ENCODE results near the gene MALRD1. TPM values are rescaled to one million over a fixed set of nuclear protein-coding genes. Genes with fewer than 3 reads are reported as not detected.

MALRD1 gene
- total RNA-seq, 1 experiment from 2014 or later, result not detected

DNA sequence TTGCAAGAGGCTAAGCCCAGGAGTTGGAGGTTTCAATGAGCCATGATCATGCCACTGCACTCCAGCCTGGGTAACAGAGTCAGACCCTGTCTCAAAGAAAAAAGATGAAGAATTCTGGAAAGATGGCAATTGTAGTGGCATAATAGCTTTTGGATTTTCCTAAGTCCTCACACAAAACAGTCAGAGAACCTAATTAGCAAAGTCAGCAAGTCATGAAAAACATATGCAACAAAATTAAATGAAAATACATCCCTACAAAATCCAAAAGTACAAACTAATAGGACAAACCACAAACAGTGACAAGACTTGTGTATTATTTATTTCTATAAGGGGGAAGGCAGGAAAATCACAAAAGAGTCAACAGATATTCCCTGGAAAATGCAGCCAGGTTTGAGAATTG lies 405.4 kb downstream of the MALRD1 start:
- no peaks in the 10 kb centered on the region for H3K9me3 Mint-ChIP-seq (ENCODE audit: unreplicated experiment)
- ChIA-PET POLR2A (interaction anchor here (0.6 kb wide), 1 partner anchor 18 kb away, joined by 3 read pairs; no protein-coding TSS in a partner anchor), CTCF (interaction anchor here (0.6 kb wide), 1 partner anchor 27 kb away, joined by 3 read pairs; no protein-coding TSS in a partner anchor)
- no TSS peak for BruUV-seq (replicated peaks)
- H3K27me3 Mint-ChIP-seq (ENCODE audit: insufficient read depth, unreplicated experiment), result no peaks in the 10 kb centered on the region
- no peak overlapping the region for H3K4me3 Mint-ChIP-seq (ENCODE audit: unreplicated experiment)
- DNase-seq (ENCODE audit: unreplicated experiment), result no peak
- no peaks in the 10 kb centered on the region for H3K36me3 Mint-ChIP-seq (ENCODE audit: insufficient read depth, unreplicated experiment)
- no peak overlapping the region for H3K27ac Mint-ChIP-seq (ENCODE audit: low read depth, unreplicated experiment)
- TF ChIP-seq, protein P1, sequence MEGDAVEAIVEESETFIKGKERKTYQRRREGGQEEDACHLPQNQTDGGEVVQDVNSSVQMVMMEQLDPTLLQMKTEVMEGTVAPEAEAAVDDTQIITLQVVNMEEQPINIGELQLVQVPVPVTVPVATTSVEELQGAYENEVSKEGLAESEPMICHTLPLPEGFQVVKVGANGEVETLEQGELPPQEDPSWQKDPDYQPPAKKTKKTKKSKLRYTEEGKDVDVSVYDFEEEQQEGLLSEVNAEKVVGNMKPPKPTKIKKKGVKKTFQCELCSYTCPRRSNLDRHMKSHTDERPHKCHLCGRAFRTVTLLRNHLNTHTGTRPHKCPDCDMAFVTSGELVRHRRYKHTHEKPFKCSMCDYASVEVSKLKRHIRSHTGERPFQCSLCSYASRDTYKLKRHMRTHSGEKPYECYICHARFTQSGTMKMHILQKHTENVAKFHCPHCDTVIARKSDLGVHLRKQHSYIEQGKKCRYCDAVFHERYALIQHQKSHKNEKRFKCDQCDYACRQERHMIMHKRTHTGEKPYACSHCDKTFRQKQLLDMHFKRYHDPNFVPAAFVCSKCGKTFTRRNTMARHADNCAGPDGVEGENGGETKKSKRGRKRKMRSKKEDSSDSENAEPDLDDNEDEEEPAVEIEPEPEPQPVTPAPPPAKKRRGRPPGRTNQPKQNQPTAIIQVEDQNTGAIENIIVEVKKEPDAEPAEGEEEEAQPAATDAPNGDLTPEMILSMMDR (IDR thresholded peaks at IDR 0.05; ENCODE audit: unreplicated experiment), result no peak
- intact Hi-C loops (cut with micrococcal nuclease), result no loop called here
- H3K4me1 Mint-ChIP-seq (ENCODE audit: insufficient read depth, unreplicated experiment), result no peaks in the 10 kb centered on the region

DNA sequence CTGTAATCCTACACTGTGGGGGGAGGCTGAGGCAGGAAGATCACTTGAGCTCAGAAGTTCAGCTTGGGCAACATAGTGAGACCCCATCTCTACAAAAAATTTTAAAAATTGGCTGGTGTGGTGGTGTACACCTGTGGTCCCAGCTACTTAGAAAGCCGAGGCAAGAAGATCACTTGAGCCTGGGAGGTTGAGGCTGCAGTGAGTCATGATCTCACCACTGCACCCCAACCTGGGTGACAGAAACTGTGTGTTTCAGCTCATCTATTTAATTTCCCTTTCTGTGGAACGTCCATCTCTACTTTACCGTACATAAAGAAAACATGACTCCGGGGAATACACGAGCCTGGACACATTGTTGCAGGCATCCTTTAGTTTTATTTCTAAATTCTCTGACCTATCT lies 413.0 kb downstream of the MALRD1 start:
- H3K4me1 Mint-ChIP-seq (ENCODE audit: insufficient read depth, unreplicated experiment), result no peaks in the 10 kb centered on the region
- TF ChIP-seq, protein P1 (IDR thresholded peaks at IDR 0.05; ENCODE audit: unreplicated experiment), result no peak
- POLR2A ChIA-PET, result no interaction called here
- CTCF ChIA-PET, result no interaction called here
- H3K27ac Mint-ChIP-seq (ENCODE audit: low read depth, unreplicated experiment), result no peak overlapping the region
- BruUV-seq (replicated peaks), result no TSS peak
- no peaks in the 10 kb centered on the region for H3K36me3 Mint-ChIP-seq (ENCODE audit: insufficient read depth, unreplicated experiment)
- no peak overlapping the region for H3K4me3 Mint-ChIP-seq (ENCODE audit: unreplicated experiment)
- no peaks in the 10 kb centered on the region for H3K27me3 Mint-ChIP-seq (ENCODE audit: insufficient read depth, unreplicated experiment)
- peaks cover 7% of the 10 kb centered on the region for H3K9me3 Mint-ChIP-seq (ENCODE audit: unreplicated experiment)
- no peak for DNase-seq (ENCODE audit: unreplicated experiment)
- intact Hi-C loops (cut with micrococcal nuclease), result no loop called here

- intact Hi-C loops (cut with micrococcal nuclease), result no loop called here
- Mint-ChIP-seq H3K4me1 (ENCODE audit: insufficient read depth, unreplicated experiment) (no peaks in the 10 kb centered on the region), H3K36me3 (ENCODE audit: insufficient read depth, unreplicated experiment) (no peaks in the 10 kb centered on the region), H3K9me3 (ENCODE audit: unreplicated experiment) (peaks cover 11% of the 10 kb centered on the region), H3K27me3 (ENCODE audit: insufficient read depth, unreplicated experiment) (no peaks in the 10 kb centered on the region), H3K27ac (ENCODE audit: low read depth, unreplicated experiment) (no peak overlapping the region), H3K4me3 (ENCODE audit: unreplicated experiment) (no peak overlapping the region)
- BruUV-seq (replicated peaks), result no TSS peak
- POLR2A ChIA-PET, result no interaction called here
- DNase-seq (ENCODE audit: unreplicated experiment), result no peak
- CTCF ChIA-PET, result interaction anchor here (0.7 kb wide), 1 partner anchor 327 kb away, joined by 7 read pairs; no protein-coding TSS in a partner anchor
- TF ChIP-seq, protein P1 (IDR thresholded peaks at IDR 0.05; ENCODE audit: unreplicated experiment), result no peak
Observed at GRCh38 chr10:19466709-19467108, 418.1 kb downstream of the MALRD1 start.

GRCh38 chr10:19468413-19468812 lies 419.8 kb downstream of the MALRD1 start:
- no TSS peak for BruUV-seq (replicated peaks)
- no peak for DNase-seq (ENCODE audit: unreplicated experiment)
- intact Hi-C loops (cut with micrococcal nuclease), result no loop called here
- no peaks in the 10 kb centered on the region for H3K36me3 Mint-ChIP-seq (ENCODE audit: insufficient read depth, unreplicated experiment)
- ChIA-PET CTCF (no interaction called here), POLR2A (no interaction called here)
- peaks cover 5% of the 10 kb centered on the region for H3K9me3 Mint-ChIP-seq (ENCODE audit: unreplicated experiment)
- H3K4me1 Mint-ChIP-seq (ENCODE audit: insufficient read depth, unreplicated experiment), result no peaks in the 10 kb centered on the region
- H3K27ac Mint-ChIP-seq (ENCODE audit: low read depth, unreplicated experiment), result no peak overlapping the region
- no peak overlapping the region for H3K4me3 Mint-ChIP-seq (ENCODE audit: unreplicated experiment)
- TF ChIP-seq, protein P1 (IDR thresholded peaks at IDR 0.05; ENCODE audit: unreplicated experiment), result no peak
- H3K27me3 Mint-ChIP-seq (ENCODE audit: insufficient read depth, unreplicated experiment), result no peaks in the 10 kb centered on the region

Data from MCF 10A (cell line).